ENCODE data around the gene EMX1.

- TF ChIP-seq ZNF274 (IDR thresholded peaks at IDR 0.05; ENCODE audit: low read depth, low read length) = no peak
- no peak for TF ChIP-seq YY1 (IDR thresholded peaks at IDR 0.05; ENCODE audit: insufficient read depth, insufficient read length)
These were observed 31.7 kb downstream of the EMX1 start for GRCh38 chr2:72949045-72949444.

All from NT2/D1 (cell line).